ENCODE measurements around the gene PRKG1.
"Not testable (repeated sequence)": the region's sequence is repeated elsewhere in the genome, so short reads cannot be mapped to it uniquely, and the experiment has no call there.

PRKG1 gene

DNA sequence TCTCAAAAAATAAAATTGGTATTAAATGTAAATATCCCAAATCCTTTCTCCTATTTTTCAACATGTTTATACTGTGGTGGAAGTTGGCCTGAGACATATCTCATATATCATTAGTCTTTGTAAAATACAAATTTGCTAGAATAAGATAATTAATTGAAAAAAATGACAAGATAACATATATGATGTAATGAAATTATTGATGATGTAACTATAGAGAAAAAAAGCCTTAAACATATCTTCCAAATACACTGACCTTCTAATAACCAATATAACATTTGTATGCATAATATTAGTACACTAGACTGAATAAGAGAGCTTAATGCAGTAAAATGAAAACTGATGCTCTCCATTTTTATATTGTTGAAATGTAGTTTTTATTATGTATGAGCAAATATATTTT, 104.3 kb downstream of the PRKG1 start:
- DNase-seq = no peak

DNA sequence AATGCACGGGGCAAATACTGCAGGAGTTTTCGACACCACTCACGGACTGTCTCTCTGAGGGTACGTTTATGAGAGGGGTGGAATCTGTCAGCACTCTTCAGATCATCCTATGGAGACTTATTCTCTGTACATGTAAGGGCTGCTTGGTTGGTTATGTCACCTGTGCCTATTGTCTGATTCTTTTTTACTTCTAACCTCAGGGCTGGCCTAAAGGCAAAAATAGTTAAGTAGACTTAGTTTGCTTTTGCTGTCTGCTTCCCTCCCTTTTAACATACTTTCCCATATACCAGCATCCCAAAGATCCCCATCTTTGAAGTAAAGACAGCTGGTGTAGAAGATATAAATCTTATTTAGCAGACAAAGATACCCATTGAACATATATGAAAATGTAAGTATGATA, 105.9 kb downstream of the PRKG1 start:
- DNase-seq = no peak

DNA sequence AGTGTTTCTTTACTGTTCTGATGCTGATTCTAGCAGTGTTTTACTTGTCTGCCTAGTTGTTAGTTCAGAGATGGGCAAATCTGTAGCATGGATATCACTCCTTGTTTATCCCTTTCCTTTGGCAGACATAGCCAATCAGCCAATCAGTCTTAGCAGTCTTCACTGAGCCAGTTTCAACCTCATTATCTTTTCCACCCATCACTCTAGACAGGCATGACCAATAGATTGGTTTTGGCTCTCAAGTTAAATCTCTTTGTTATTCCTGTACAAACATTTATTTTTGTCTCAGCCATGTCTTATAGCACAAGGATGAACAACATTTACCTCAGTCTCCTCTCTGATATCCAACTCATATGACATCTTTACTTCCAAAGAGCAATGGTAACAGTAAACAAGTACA, 109.5 kb downstream of the PRKG1 start:
- no peak for DNase-seq

DNA sequence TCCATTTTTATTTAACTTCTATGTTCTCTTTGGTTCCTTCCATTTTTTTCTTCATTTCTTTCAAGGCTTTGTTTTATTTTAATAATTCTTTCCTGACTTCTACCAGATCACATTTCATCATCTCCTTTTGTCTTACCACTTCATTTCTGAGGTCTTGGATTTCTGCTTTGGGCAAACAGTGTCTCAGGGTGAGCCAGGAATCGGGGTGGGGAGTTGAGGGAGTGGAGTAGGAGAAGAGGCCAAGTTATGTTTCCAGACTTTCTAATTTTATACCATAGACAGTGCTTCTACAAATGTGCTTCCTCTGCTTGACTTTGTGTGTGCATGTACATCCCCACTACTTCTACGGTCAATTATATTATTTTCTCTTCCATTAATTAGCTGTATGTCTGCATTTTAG, 112.1 kb downstream of the PRKG1 start:
- DNase-seq = no peak

DNA sequence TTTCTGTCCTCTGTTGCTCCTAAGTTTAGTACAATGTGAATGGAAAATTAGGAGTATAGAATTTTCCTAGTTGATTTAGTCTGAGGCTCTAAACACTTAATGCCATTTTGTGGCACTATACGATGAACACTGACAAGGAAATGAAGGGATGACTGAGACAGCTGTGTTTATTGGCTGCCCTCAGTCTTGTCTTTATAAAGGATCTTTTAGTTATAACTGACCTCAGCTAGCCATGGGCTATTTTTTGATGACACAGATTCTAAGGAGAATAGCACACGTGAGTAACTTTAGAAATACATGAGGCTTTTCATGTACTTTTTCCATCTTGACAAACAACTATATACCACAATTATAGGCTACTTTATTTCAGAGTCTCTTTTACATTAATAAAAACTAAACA, 113.7 kb downstream of the PRKG1 start:
- no peak for DNase-seq

DNA sequence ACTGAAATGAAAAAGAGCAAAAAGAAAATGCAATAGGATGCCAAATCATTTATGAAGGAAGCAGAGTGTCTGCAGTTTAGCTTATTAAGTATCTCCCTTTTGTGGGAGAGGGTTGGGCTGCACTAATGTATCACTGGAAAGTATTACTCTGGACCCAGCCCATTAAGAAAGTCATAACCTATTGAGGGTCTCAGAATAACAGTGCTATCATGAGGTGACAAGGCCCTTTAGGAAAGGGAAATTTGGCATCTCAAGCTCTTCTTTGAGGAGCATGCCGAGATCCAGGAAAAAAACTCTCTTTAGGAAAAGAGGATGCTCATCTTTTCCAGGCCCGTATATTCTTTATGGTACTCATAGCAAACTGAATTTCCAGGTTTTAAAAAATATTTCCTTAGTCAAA, 114.6 kb downstream of the PRKG1 start:
- DNase-seq = no peak

DNA sequence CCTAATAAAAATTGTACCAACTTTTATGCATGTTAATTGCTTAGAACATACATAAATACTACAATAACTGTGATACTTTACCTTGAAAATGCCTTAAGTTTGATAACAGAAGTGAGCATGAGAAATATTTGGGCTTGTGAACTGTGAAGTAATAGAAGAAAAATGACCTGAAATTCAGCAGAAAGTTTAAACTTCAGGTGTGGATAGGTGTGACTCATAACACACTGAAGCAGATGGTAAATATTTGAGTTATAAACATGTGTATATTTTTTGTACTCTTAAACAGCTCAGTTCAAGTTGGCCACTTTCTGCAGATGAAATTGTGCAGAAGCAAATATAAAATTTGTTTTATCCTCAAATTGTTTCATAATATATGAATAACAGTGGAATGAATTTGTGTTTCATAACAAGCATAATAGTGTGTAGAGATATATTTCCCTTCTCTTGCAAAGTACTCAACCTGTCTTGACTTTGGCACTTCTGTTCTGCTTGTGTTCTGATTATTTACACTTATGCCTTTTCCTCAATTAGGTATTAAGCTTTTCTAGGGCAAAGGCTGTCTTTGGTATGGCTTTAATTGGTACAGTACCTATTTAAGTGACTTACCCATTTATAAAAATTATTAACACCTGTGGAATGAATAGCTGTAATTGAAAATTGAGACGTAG, 122.4 kb downstream of the PRKG1 start:
- no peak for DNase-seq

DNA sequence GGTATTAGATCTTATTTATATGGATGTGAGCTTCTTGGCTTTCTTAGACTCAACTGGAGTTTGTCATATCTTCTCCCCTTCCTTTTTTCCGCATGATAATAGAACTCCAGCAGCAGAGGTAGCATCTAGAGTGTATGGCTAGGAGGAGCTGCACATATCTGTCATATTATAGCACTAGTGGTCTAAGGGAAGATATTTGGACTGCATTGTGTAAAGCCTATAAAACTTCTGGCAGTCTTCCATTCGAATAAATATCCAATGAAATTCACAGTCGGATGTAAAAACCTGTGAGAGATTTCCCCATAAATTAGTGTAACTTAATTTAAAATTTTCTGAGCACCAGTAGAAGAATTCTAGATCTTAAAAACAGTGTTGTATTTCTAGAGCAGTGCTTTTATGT, 123.9 kb downstream of the PRKG1 start:
- DNase-seq = no peak

DNA sequence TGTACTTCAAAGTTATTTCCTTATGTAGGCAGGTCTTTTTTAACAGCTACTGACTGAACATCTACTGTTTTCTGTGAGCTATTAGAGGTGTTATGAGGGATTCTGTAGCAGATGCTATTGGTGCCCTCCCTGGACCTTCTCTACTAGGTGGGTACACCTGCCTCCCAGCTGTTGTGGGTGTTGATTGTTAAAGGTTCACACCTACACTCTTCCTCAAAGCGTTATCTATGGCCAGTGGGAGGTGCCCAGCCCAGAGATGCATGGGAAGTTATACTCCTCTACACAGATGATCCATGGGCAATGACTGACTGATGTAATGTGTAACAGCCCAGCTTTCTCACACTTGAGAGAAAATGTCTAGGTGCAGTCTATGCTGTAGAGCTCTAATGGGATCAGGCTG, 127.7 kb downstream of the PRKG1 start:
- no peak for DNase-seq

DNA sequence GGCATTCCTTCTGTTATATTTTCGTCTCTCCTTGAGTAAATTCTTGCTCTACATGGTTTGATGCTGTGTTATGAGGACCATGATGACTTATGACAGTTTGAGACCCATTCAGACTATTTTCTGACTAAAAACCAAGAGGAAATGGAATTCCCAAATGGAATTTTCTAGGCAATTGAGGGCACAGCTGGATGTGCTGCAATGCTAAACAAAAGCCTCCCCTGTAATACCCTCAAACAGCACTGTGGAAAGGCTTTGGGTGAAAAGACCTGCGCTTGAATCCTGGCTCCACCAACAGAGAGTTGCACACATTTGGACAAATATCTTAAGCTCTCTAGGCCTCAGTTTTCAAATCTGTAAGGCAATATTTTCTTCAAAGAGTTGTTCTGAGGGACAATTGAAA, 129.1 kb downstream of the PRKG1 start:
- DNase-seq = no peak

DNA sequence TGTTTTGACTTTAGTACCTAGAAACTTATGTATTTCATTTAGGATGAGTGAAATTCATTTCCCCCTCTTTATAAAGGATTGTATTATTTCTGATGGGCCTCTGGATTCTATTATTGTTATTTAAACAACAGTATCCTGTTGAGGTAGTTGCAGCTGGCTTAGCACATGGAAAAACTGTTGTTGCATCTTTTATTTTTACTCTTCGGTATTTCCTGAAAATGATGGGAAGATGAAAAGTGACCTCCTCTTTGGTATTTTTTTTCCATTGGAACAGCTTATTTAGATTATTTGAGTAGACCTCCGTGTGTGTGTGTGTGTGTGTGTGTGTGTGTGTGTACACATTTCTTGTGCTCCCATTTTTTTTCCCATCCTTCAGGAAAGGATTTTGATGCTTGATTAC, 129.8 kb downstream of the PRKG1 start:
- DNase-seq = no peak

DNA sequence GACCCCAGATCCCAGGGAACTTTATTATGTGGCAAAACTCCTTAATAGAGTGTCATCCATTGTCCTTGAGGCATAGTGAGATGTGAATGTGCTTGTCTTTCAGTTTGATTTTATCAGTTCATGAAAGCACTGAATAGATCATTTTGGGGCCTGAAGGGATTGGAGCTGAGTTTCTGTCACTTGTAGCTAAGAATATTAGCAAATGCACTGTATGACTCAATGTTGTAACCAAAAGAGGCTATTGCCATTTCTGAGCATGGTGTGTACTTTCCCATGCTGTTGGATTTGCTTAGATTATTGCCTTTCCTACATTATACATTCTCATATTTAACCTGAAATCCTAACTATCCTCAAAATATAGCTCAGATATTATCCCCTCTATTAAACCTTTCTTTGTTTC, 130.4 kb downstream of the PRKG1 start:
- no peak for DNase-seq

DNA sequence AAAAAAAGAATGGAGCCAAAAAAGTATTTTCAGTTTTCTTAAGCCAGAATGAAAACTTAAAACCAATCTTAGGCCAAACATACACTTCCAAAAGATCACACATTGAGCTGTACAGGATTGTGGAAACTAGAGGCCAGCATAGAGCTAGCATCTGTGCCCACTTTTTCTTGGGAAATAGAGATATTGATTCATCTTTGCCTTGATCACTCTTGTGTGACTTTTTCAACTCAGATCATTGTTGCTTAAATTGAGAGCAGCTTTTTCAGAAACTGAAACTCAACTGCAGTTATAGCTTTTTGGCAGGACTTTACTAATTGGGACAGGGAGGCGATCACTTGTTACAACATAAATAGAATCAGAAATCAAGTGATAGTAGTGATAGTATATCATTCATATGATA, 132.2 kb downstream of the PRKG1 start:
- no peak for DNase-seq

DNA sequence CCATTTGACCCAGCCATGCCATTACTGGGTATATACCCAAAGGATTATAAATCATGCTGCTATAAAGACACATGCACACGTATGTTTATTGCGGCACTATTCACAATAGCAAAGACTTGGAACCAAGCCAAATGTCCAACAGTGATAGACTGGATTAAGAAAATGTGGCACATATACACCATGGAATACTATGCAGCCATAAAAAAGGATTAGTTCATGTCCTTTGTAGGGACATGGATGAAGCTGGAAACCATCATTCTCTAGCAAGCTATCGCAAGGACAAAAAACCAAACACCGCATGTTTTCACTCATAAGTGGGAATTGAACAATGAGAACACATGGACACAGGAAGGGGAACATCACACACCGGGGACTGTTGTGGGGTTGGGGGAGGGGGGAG, 138.7 kb downstream of the PRKG1 start:
- DNase-seq = not testable (repeated sequence)

DNA sequence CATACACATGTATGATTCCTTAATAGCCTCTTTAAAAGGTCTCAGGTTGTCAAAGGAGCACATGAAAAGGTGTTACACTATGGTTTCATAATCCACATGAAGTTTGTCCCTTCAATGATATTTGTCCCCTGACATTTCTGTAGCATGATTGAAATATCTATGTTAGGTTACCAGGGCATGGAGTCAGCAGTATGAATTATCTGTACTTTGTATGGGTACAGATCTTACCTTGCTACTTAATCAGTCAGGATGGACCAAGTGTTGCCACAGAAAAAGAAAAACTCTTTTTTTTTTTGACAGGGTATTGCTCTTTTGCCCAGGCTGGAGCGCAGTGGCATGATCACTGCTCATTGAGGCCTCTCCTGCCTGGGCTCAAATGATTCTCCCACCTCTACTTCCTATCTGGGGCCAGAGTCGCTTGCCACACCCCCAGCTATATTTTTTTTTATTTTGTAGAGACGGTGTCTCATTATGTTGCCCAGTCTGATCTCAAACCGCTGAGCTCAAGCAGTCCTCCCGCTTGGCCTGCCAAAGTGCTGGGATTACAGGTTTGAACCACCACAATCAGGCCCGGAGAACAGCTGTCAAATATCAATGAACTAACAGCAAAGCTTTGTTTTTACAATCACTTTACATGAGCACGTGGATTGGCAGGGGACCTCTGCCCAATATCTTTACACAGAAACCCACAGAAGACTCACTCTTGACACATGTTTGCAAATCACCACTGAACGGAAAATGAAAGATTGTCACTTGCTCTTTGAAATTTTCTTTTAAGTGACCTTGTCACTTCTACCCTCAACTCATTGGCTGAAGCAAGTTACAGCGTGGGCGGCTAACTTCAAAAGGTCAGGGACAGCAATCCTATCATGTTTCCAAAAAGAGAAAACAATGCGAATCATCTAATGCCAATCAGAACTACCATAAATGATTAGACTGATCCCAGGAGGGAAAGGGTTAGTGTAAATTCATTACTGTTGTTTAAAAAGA, 140.2 kb downstream of the PRKG1 start:
- no peak for DNase-seq

DNA sequence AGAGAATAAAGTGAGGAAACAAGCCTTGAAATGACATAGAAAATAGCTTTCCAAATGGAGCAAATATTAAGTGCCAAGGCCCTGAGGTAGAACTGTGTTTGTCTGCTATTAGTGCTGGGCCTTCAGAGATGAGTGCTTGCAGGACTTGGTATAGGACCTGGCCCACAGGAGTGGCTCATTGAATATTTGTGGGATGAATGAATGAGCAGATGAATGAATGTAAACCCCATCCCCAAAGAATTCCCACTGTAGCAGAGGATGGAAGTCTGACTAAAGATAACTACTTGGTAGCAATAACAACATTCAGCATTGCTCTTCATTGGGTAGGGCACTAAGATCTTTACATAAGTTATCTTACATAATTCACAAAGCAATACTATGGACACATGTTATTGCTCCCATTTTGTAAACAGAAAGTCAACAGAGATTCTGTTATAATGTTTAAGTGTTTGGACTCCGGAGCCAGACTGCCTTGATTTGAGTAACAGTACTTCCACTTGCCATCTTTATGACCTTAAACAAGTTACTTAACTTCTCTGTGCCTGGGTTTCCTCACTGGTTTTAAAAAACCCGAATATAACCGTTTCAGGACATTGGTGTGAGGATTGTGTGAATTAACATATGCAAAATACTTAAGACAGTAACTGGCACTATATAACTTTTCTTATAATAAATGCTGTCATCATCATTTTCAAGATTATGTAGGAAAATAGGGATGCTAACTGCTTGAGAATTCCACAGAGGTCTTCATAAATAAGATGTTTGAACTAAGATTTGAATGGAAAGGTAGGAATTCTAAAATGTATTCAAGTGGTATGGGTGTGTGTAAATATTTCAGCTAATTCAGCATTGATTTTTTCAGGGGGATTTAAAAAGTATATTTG, 141.9 kb downstream of the PRKG1 start:
- no peak for DNase-seq

DNA sequence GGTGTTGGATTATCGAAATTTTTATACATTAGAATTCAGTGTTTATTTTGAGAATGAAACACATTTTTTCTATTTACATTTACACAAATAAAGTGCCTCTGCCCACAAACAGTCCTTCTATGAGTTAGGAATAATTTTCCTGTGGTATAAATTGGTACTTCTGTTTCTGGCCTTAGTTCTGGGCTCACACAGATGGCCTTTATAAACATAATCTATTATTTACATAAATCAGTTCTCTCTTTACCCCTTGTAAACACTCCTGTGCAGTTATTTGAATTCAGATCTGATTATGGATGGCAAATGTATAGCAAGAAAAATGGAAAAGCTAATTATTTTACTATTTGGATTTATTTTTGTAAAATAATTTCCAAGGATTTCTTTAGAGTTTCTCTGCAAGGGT, 143.2 kb downstream of the PRKG1 start:
- no peak for DNase-seq

DNA sequence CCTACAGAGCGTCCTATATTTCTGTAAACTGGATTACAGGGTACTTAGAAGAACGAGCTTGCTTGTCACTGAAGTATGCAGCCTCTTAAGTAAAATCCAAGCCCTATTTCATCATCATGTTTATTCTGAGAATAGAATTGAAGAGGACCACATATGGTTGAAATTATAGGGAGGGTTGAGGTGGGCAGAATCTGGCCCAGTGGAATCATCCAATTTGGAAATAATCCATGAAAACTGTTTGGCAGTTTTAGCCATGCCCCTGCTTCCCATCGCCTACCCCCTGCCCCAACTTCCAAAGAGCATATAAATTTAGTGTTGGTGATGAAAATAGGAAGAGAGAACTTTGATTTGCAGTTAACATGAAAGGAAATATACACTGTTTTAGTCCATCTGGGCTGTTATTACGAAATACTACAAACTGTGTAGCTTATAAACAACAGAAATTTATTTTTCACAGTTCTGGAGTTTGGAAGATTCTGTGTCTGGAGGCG, 150.4 kb downstream of the PRKG1 start:
- DNase-seq = no peak

DNA sequence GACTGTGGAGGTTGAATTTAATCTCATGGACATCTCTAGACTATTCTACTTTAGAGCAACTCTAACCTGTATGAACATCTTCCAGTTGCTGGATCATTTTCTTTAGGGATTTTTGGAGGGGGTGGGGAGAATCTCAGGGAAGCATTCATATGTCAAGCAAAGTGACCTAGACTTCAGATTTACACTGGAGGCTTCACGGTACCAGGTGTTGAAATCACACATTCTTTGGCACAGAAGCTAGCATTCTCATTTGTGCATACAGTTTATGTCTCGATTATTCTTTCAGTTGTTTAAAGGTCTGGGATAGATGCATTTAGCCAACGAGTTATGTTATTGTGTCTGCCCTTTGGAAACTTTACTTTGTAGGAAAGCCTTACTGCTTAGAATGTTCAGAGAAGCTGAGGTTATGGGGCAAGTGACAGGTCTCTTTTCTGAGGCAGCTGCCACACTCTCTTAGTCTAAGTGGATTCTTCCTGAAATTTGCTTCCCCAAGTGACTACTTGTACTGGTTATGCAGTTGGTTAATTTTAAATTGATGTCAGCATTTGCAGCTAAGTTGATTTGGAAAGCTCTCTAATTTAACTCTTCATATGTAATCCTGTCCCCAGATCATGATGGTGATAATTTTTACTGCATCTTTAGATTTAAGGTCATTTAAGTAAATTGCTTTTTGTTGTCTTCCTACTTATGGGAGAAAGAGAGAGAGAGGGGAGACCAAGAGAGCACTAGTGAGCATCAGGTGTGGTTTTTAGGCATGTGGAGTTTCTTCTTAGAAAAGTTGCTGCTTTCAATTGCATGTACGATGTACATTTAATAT, 153.8 kb downstream of the PRKG1 start:
- no peak for DNase-seq

DNA sequence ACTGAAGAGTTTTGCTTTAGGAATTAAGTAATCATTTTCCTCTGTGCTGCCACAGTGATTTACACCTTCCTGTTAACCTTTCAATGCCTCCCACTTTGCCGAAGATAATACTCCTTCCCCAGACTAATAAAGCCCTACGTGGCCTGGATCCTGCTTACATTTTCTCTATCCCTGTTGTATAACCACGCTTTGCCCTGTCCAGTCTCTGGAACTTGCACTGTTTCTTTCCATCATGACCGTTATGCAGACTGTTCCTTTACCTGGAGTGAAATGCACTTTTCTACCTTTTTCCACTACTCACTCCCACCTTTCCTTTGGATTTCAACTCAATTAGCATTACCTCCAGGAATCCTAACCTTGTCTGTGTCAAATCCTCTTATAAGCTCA, 154.4 kb downstream of the PRKG1 start:
- no peak for DNase-seq

DNA sequence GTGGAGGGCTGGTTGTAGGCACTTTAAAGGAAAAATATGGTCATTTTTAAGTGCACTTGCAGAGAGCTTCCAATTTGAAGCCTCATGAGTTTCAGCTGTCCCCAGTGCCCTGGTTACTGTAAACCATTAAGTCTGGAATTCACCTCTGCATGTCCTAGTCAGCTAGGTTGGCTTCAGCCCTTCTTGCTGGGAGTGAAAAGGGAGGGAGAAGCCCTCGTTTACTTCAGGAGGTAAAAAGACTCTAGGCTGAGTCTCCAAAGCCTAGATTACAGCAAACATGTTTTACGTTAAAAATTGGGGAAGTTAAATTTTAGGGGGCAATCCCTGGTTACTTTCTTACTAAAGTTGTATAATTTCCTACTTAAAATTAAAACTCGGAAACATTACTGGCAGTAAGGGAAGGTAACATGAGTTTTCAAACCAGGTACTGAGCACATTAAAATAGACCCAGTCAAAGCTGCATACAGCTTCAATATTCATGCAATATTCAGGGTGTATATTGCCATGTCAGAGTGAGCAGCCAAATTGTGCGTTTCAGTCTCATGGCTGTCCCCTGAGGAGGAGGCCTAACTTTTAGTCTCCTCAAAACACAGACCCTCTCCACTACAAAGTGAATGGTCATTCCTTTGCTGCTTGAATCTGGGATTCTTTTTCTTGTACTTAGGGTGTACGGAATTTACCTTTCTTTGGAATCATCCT, 156.7 kb downstream of the PRKG1 start:
- no peak for DNase-seq

DNA sequence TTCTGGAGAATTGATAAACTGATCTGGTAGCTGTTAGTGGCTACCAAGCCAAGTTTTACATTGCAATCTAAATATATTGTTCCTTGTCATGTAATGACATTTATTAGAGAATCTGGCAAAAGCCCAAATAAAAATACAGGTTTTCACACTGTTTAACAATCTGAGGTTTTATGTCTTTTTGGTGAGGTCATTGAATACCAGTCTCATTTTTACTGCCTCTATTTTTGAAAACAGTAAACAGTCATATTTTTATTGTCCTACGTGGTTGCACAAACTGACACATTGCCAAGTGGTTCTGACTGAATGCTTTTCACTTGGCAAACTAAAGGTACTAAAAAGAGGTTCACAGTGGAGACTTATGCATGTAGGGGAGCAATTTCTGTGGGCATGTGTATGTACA, 157.5 kb downstream of the PRKG1 start:
- no peak for DNase-seq

Data from activated naive CD4-positive, alpha-beta T cell treated with Interleukin-2 at 50 U/mL for 16 hours (primary cell).